Umbilical cord (tissue), 2 donors: ENCODE results near the gene PPP1R14B. TPM values are rescaled to one million over a fixed set of nuclear protein-coding genes. Genes with fewer than 3 reads are reported as not detected.

Experiments
- DNase-seq: peaks from one replicate; pipeline ENCODE4 v3.0.0-alpha.2; 2015; ENCODE audit warnings: low spot score
- total RNA-seq: library from RNA; depleted of rRNA; stranded (reverse); fragments of >200 nt; gene quantifications from one replicate; pipeline ENCODE4 v1.2.3, GENCODE V29; 2014; ENCODE audit warnings: low replicate concordance; ENCODE audit not compliant: insufficient read depth

The PPP1R14B gene
- total RNA-seq, 1 donor from 2014 or later: 60.4 TPM

DNA sequence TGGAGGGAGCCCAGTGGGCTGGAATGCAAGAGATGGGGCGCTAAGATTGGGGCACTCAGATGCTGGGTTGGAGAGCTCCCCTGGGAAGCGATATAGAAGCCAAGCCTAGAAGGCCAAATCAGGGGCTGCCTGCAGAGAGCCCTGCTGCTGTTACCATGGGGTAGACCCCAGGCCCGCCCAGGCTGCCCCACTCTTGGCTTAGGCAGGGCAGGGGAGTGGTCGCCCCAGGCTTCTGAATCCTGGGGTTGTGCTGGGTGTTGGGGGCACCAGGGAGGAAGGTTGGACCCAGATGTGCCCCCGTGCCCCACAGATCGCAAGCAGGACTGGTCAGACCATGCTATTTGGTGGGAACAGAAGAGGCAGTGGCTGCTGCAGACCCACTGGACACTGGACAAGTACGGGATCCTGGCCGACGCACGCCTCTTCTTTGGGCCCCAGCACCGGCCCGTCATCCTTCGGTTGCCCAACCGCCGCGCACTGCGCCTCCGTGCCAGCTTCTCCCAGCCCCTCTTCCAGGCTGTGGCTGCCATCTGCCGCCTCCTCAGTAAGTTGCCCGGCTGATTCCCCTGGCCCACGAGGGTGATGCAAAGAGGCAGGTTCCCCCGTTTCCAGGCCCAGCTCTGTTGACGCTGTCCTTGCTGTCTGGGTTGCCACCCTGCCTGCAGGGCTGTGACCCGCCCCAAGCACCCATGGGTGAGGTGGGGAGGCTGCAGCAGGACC, 36.3 kb downstream of the PPP1R14B start:
- DNase-seq: no peak

DNA sequence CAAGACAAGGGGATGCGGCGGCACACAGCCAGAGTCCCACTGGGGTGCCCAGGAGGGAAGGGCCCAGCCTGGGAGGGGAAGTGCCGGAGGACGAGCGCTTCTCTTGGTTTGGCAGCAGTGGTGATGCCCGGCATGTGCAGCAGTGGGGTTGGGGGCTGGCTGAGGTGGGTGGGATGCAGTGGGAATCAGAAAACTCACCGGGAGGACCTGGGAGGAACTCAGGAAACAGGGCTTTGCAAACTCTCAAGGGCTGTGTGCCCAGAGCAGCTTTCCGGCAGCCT, 37.2 kb downstream of the PPP1R14B start:
- DNase-seq: no peak

DNA sequence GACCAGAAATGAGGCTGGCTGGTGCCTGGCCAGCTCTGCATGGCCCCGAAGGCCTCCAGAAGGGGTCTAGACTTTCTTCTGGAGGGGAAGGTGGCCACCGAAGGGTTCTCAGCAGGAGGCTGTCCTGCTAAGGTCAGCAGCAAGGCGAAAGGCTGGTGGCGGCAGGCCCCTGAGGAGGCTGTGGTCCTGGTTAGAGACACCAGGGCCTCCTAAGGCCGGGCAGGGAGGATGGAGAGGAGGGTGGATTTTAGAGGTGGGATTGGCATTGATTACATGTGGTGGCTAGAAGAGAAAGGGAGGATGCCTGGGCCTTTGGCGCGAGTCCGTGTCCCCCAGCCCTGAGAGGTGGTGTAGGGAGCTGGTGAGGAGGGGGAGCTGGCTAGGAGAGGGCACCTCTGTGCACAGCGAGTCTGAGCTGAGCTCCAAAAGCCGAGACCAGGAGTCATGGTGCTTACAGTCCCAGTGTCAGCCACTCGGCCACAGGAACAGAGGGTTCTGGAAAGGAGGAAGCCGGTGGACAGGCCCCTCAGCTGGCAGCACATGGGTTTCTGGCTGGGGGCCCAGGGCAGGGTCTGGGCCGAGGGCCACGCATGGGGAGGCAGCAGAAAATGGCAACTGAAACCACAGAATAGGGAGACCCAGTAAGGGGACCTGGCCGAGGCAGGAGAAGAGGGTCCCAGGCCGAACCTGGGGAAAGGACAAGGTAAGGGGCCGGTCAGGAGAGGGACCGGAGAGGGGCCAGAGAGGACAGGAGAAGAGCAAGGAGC, 37.8 kb downstream of the PPP1R14B start:
- no peak for DNase-seq

DNA sequence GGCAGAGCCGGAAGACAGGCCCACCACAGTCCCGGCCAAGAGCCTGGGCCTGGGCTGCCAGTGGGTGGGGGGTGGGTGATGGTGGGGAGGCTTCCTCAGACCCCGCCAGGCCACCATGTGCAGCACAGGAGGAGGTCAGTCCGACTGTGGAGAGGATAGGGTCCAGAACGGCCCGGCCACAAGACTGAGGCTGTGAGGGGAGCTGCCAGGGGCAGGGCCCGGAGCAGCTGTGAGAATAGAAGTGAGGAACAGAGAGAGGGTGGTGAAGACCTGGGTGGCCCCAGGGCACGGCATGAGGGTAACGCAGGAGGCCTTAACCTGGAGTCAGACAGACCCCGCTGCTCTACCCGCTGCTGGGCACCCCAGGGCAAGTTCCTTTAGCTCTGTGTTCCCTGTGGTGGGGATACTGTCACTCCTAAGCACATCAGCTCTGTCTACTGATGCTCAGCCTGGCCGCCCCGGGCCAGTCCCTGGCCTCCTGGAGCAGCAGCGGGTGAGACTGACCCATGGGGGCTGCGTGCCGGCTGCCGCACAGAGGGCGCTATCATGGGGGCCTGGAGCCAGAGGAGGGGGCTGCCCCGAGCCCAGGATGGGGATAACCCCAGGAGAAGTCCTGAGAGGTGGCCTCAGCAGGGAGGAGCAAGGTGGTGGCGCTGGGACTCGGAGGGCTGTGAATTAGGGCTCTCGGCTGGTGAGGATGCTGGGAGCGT, 38.5 kb downstream of the PPP1R14B start:
- DNase-seq: no peak

DNA sequence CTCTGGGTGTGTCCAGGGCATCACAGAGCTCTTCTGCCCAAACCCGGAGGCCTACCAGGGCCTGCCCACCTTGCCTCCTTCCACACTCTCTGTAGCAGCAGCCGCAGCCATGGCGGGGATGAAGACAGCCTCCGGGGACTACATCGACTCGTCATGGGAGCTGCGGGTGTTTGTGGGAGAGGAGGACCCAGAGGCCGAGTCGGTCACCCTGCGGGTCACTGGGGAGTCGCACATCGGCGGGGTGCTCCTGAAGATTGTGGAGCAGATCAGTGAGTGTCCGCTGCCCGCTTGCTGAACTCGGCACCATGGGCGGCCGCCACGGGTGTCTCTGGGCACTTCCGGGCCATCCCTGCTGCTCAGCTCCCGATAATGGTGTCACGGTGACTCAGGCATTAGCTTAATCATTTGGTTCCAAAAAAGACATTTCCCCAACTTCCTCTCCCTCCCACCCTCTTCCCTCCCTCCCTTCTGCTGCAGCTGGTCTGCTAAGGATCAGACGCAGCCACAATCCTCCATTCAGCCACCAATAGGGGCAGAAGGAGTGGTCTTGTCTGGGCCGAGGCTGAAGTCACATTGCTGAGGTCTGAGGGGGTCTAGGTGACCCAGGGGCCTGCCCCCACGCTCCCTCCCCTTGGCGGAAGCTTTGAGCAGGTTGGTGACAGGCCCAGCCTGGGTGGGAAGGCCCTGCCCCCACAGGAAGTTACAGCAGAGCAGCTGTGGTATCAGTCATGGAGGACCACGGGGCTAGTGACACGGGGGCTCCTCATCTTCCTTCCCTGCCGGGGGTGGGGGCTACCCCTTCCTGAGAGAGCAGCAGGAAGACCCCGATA, 39.3 kb downstream of the PPP1R14B start:
- DNase-seq: peak; percentile 39

DNA sequence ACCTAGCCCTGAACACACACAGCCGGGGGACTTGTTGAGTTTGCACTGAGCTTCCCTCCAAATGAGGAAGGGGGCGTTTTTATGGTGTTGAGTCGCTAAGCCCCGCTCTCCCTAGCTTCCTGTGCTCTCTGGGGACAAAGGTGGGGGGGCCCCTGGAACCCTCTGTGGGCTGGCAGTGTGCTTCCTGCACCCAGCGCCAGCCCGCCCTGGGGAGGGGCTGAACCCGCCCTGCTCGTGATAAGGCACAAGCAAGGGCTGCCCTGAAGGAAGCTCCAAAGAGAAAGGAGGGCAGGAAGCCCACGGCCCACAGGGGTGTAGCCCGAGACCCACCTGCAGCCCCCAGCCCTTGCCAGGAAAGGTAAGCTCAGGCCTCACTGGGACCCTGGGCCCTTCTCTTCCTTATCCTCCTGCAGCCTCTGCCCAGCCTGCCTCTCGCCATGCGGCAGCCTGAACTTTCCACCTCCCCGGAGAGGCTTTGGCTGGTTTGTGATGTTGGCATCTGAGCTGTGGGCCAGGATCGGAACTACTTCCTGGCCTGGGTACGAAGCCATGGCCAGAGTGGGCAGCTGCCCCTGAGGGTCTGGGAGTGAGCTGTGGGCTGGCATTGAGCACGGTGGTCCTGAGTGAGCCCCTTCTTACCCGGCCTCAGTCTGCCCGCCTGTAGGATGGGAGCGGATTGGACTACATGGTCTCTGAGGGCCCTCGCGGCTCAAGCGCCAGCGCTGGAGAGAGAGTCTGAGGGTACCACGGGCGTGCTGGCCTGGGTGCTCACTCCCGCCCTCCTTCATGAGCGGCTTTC, 40.1 kb downstream of the PPP1R14B start, which contains the start of gene FERMT3:
Gene FERMT3 (plus strand): TSS at position 265 of the 799 bp plus-strand sequence. CDS start 644 bp downstream, outside the sequence.
- DNase-seq: no peak

DNA sequence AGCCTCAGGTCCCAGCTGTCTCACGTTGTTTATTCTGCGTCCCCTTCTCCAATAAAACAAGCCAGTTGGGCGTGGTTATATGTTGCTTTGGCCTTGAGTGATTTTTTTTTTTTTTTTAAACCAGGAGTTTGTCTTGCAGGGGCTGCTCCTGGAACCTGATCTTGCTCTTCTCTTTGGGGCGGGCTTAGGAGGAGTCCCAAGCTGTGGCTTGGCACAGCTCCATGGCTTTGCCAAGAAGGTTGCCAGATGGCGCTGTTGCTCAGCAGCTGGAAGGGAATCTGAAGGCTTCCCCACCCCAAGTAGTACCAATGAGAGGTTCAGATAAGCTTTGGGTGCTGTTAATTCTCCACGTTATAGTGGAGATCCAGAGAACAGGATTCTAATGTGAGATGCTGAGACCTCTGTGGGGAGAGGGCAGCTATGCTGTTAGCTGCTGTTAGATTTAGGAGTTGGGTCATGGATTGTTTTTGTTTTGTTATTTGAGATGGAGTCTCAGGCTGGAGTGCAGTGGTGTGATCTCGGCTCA, 42.2 kb downstream of the PPP1R14B start:
- DNase-seq: peak; percentile 93

DNA sequence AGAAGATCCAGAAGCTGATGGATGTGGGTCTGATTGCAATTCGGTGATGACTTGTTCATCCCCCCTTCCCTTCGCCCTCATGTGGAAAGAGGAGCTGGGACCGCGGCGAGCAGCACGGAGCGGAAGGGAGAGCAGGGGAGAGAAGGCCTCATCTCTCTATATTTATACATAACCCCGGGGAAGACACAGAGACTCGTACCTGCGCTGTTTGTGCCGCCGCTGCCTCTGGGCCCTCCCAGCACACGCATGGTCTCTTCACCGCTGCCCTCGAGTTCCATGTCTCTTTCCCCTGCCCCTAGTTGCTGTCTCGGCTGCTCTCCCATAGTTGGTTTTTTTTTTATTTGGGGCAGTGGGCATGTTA, 42.7 kb downstream of the PPP1R14B start:
- DNase-seq: no peak

DNA sequence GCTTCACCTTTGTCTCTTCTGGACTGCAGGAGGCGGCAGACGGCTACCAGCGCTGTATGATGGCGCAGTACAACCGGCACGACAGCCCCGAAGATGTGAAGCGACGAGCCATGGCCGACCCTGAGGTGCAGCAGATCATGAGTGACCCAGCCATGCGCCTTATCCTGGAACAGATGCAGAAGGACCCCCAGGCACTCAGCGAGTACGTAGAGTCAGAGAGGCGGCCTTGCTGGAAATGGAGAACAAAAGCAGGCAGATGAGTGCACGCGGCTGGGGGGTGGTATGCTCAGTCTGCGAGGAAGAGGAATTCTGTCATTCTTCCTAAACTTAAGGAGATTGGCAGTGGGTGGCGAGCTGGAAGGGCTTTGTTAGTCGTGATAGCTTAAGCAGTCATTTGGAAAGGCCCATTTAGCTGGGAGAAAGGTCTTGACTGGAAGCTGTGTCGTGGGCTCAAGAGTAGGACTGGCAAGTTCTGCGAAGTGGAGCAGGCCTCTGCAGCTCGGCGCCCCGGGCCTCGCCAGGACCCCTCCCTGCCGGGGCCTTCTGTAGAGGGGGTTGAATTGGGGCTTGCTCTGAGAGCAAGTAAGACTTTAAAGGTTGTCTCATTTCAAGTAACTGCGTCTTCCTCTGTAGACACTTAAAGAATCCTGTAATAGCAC, 43.2 kb downstream of the PPP1R14B start:
- no peak for DNase-seq

DNA sequence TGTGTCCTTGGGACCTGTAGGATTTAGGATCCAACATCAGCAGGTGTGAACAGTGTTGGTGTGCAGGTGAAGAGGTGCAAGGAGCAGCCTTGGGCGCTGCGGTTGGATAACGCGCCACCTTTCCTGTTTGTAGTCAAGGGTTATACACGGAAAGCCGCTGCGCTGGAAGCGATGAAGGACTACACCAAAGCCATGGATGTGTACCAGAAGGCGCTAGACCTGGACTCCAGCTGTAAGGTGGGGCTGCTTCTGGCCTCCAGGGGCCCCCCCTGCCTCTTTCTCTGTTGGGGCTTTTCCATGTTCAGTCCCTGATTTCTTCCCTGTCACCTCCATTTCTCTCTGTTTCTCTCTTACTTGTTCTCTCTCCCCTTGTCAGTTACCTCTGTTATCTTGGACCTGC, 43.8 kb downstream of the PPP1R14B start:
- no peak for DNase-seq

DNA sequence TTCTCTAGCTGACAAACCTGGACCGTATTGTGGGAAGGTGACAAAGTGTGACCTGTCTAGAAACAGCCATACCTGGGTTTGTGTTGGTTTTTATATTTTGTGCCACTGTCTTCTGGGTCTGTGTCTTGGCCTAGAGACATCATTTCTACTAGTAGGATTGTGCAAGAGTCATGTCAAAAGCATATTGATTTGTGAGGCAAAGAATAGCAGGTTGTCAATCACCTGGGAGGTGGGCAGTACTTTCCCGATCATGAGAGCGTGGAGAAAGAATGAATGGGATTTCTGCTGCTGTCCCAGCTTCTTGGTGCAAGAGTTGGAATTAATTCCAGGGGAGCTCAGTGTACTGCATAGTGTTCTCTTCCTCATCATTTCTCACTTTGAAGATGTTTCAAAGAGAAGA, 45.2 kb downstream of the PPP1R14B start:
- DNase-seq: no peak

DNA sequence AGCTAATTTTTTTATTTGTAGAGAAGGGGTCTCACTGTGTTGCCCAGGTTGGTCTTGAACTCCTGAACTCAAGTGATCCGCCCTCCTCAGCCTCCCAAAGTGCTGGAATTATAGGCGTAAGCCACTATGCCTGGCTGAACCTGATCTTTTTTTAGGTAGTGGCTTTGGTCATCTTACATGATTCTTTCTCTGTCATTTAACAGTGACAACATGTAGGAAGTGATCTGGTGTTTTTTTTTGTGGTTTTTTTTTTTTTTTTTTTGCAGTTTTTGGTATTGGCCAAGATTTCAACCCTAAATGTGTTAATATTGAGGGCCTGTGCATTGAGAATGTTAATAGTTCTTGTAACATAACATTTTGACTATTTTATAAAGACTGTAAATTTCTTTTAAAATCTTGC, 48.2 kb downstream of the PPP1R14B start:
- no peak for DNase-seq

DNA sequence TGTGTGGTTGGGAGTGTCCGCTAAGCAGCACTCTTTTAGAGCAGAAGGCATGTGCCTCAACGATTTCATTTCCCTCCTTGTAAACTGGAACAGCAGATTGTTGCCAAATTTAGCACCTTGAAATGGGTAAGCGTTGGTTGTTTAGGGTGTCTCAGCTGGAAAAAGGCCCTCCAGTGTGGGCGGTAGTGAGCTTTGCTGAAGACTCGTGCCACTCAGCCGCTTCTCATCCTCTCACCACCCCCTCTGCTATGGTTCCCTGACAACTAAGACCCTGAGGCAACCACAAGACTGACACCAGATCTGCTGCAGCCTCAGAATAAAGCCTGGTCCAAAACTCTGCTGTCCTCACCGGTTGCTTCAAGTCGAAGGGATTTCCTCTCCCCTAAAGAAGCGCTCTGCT, 50.1 kb downstream of the PPP1R14B start:
- DNase-seq: no peak

Other genes with a start within 250 kb of the PPP1R14B start
- 0.48 TPM for gene FLRT1, start 211.0 kb downstream of the PPP1R14B start, total RNA-seq
- gene MACROD1, start 80.8 kb downstream of the PPP1R14B start, total RNA-seq: 8.9 TPM
- gene STIP1, start 60.8 kb downstream of the PPP1R14B start, total RNA-seq: 47.2 TPM
- gene FERMT3, start 40.2 kb downstream of the PPP1R14B start, total RNA-seq: 14.2 TPM
- 23.6 TPM for gene TRPT1, start 20.8 kb downstream of the PPP1R14B start, total RNA-seq
- 17.3 TPM for gene NUDT22, start 20.7 kb downstream of the PPP1R14B start, total RNA-seq
- gene DNAJC4, start 16.4 kb downstream of the PPP1R14B start, total RNA-seq: 13.5 TPM
- gene VEGFB, start 12.4 kb downstream of the PPP1R14B start, total RNA-seq: 46.9 TPM
- 32.7 TPM for gene FKBP2, start 5.8 kb downstream of the PPP1R14B start, total RNA-seq
- 17.6 TPM for gene PLCB3, start 4.6 kb upstream of the PPP1R14B start, total RNA-seq
- gene BAD, start 37.7 kb upstream of the PPP1R14B start, total RNA-seq: 52.5 TPM
- 0.48 TPM for gene GPR137, start 38.9 kb upstream of the PPP1R14B start, total RNA-seq
- 3.6 TPM for gene KCNK4, start 44.4 kb upstream of the PPP1R14B start, total RNA-seq
- gene CATSPERZ, start 53.4 kb upstream of the PPP1R14B start, total RNA-seq: not detected
- 12.0 TPM for gene ESRRA, start 58.6 kb upstream of the PPP1R14B start, total RNA-seq
- gene TRMT112, start 70.6 kb upstream of the PPP1R14B start, total RNA-seq: 226 TPM
- gene PRDX5, start 71.2 kb upstream of the PPP1R14B start, total RNA-seq: 152 TPM
- 3.6 TPM for gene CCDC88B, start 93.3 kb upstream of the PPP1R14B start, total RNA-seq
- 16.4 TPM for gene RPS6KA4, start 112.2 kb upstream of the PPP1R14B start, total RNA-seq